Heart left ventricle (tissue), 13 donors: Measurements from ENCODE around the gene REEP1.

ENCODE experiments used
- POLR2A ChIP-seq, 2 donors: fragments of 450-650 bp; IDR thresholded peaks; one replicate each; pipeline ENCODE4 v1.6.1; 2017; ENCODE audit warnings: antibody characterized with exemption in 2 of 2, mild to moderate bottlenecking in 2 of 2, moderate library complexity in 2 of 2
- TF ChIP-seq, protein P1 (sequence below), 12 donors: fragments of 200-600 bp; sonication (generic) in 4 of 12; IDR thresholded peaks; one replicate each; pipeline versions ENCODE4 v1.5.0 to v1.8.0; 2018 to 2022; ENCODE audit warnings: antibody characterized with exemption in 12 of 12, mild to moderate bottlenecking in 5 of 12
- donor health status: ischemic (EF 13 %, LVEDD 7.1; RV severe dilation, severe dysfunction).
- donor health status: DM: no; HTN: yes; CAD: no.
- donor health status: DM: no; HTN: no; CAD: no.
- donor health status: ischemic (EF 25% LVEDD 6.9; RV normal size, moderate dysfunction).
- donor health status: ischemic (EF 25% LVEDD 5.7; RV mildly dilated, moderate dysfunction).
- donor health status: ischemic (EF 35%, LVEDD 5.7; RV mildly dilated, moderate dysfunction).
- donor health status: nonischemic (EF 11% LVEDD 7.7; RV severe dilation, severe dysfunction).
- donor health status: DM: yes; HTN: yes; CAD: no.
- donor health status: PGD.
- donor health status: ischemic (EF 29% LVEDD 5.4; RV normal size, mild dysfunction).
- donor health status: nonischemic (EF 23%, LVEDD 6.1; RV moderate dilation, normal function).

DNA sequence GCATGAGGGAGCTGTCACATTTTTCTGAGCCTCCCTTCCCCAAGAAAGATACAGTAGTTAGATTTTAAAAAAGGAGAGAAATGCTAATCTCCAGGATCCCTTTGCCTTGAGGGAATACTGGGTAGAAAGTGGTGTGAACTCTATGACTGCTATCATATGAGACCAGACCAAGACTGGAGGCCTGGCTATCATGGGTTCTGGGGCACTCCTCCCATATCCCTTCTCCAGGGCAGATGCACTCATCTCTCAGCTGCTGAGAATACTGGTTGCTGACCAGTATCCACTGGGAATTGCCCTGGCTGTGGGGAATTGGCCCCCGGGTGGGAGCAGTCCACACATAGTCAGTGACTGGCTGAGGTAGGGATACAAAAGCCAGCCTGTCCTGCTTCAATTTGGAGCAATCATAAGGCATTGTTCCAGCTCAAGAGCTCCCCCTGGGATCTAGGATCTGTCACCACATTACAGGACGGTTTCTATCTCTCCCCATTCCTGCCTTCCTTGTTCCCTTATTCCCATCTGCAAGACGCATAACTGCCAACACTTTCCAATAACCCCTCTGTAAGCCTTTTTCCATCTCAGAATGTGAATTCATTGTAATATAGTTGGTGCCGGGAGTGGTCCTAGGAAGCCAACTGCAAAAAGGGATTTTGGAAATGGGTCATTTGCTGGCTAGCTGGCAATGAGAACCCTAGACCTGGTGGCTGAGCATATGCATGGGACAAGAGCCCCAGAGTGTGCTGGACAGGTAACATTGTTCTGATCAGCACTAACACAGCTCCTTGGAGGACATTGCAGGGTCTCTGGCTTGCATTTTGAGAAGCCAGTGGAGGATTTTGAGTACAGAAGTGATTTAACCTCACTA is 35.4 kb upstream of the REEP1 start:
- no peak for TF ChIP-seq POLR2A (IDR thresholded peaks at IDR 0.05)
- TF ChIP-seq, protein P1, sequence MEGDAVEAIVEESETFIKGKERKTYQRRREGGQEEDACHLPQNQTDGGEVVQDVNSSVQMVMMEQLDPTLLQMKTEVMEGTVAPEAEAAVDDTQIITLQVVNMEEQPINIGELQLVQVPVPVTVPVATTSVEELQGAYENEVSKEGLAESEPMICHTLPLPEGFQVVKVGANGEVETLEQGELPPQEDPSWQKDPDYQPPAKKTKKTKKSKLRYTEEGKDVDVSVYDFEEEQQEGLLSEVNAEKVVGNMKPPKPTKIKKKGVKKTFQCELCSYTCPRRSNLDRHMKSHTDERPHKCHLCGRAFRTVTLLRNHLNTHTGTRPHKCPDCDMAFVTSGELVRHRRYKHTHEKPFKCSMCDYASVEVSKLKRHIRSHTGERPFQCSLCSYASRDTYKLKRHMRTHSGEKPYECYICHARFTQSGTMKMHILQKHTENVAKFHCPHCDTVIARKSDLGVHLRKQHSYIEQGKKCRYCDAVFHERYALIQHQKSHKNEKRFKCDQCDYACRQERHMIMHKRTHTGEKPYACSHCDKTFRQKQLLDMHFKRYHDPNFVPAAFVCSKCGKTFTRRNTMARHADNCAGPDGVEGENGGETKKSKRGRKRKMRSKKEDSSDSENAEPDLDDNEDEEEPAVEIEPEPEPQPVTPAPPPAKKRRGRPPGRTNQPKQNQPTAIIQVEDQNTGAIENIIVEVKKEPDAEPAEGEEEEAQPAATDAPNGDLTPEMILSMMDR (IDR thresholded peaks at IDR 0.05) = peak; percentile 30 to 69 (median 54)
